ENCODE measurements around the gene CYP39A1.

Gene CYP39A1

GRCh38 chr6:46652603-46653438 is at the start of gene CYP39A1, which contains the start of gene SLC25A27:
Gene CYP39A1, minus strand, starts transcription at chr6:46652818. Its CDS starts 236 bp downstream, at chr6:46652582.
Gene SLC25A27, plus strand, starts transcription at chr6:46652975. Its CDS starts 218 bp downstream, at chr6:46653193.
- peak within 1 kb of the TSS; percentile 82 for H3K4me3 ChIP-seq (ENCODE audit: low read length)
- TF ChIP-seq ZNF274 (IDR thresholded peaks at IDR 0.05; ENCODE audit: low read depth, low read length) = no peak

- TF ChIP-seq ZNF274 (IDR thresholded peaks at IDR 0.05; ENCODE audit: low read depth, low read length) = no peak
- no peak overlapping the region for H3K4me3 ChIP-seq (ENCODE audit: low read length)
Observed at GRCh38 chr6:46699970-46700369, 47.4 kb upstream of the CYP39A1 start.

DNA sequence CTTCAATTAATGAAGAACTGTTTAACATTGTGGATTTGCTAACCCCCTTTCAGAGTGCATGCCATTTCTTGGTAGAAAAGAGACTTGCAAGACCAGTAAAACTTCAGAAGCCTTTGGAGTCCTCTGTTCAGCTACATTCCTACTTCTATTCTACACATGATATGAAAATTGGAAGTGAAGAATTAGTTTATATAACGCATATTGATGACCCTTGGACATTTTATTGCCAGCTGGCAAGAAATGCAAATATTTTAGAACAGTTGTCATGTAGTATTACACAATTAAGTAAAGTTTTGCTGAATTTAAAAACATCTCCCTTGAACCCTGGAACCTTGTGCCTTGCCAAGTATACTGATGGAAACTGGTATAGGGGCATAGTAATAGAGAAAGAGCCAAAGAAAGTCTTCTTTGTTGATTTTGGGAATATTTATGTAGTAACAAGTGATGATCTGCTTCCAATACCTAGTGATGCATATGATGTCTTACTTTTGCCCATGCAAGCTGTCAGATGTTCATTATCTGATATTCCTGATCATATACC is 38.4 kb upstream of the CYP39A1 start:
- H3K4me3 ChIP-seq (ENCODE audit: low read length) = no peak overlapping the region
- TF ChIP-seq ZNF274 (IDR thresholded peaks at IDR 0.05; ENCODE audit: low read depth, low read length) = no peak

GRCh38 chr6:46690141-46690755 is 37.6 kb upstream of the CYP39A1 start:
- H3K4me3 ChIP-seq (ENCODE audit: low read length) = no peak overlapping the region
- no peak for TF ChIP-seq ZNF274 (IDR thresholded peaks at IDR 0.05; ENCODE audit: low read depth, low read length)

- no peak overlapping the region for H3K4me3 ChIP-seq (ENCODE audit: low read length)
- TF ChIP-seq ZNF274 (IDR thresholded peaks at IDR 0.05; ENCODE audit: low read depth, low read length) = no peak
Observed at GRCh38 chr6:46689657-46690056, 37.0 kb upstream of the CYP39A1 start.

GRCh38 chr6:46688966-46689335 is 36.3 kb upstream of the CYP39A1 start:
- TF ChIP-seq ZNF274 (IDR thresholded peaks at IDR 0.05; ENCODE audit: low read depth, low read length) = no peak
- H3K4me3 ChIP-seq (ENCODE audit: low read length) = no peak overlapping the region

GRCh38 chr6:46688117-46688965 is 35.7 kb upstream of the CYP39A1 start:
- no peak for TF ChIP-seq ZNF274 (IDR thresholded peaks at IDR 0.05; ENCODE audit: low read depth, low read length)
- H3K4me3 ChIP-seq (ENCODE audit: low read length) = no peak overlapping the region

DNA sequence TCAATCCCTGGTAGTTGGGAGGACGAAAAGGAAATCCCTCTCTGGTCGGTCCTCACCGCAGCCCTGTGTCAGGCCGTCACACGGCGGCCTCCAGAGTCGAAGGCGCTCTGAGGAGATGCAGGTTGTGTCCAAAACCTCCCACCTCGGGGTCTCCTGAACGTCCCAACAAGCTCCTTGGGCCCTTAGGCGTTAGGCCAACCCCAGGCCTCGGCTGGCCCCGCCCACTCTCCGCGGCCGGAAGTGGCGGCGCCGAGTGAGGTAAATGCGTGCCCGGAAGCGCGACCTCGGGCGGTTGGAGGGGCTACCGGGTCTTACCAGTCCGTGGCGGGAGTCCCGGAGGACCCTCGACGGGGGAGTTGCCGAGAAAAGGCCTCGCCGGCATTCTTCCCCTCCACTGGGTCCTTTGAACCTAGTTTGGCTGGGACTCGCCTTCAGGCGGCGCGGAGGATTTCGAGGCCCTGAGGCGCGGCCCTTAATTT is 35.0 kb upstream of the CYP39A1 start, which contains the start of gene TDRD6:
TSS of gene TDRD6 (plus strand) at position 267 of the 479 bp plus-strand sequence. CDS start 244 bp downstream, outside the sequence.
- TF ChIP-seq ZNF274 (IDR thresholded peaks at IDR 0.05; ENCODE audit: low read depth, low read length) = no peak
- H3K4me3 ChIP-seq (ENCODE audit: low read length) = no peak within 1 kb of the TSS

DNA sequence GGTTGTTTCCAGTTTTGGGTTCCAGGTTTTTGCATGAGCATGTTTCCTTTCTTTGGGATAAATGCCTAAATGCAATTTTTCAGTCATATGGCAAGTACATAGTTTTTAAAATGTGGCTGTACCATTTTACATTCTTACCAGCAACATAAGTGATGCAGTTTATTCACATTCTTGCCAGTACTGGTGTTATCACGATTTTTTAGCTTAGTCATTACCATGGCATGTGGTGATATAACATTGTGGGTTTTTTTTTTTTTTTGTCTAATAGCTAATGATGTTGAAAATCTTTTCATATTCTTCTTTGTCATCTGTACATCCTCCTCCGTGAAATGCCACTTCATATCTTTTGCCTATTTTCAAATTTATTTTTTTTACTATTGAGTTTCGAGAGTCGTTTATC is 32.2 kb upstream of the CYP39A1 start:
- TF ChIP-seq ZNF274 (IDR thresholded peaks at IDR 0.05; ENCODE audit: low read depth, low read length) = no peak
- H3K4me3 ChIP-seq (ENCODE audit: low read length) = no peak overlapping the region

GRCh38 chr6:46677314-46677654 is 24.7 kb upstream of the CYP39A1 start:
- no peak overlapping the region for H3K4me3 ChIP-seq (ENCODE audit: low read length)
- TF ChIP-seq ZNF274 (IDR thresholded peaks at IDR 0.05; ENCODE audit: low read depth, low read length) = no peak

- H3K4me3 ChIP-seq (ENCODE audit: low read length) = no peak overlapping the region
- TF ChIP-seq ZNF274 (IDR thresholded peaks at IDR 0.05; ENCODE audit: low read depth, low read length) = no peak
Observed at GRCh38 chr6:46676604-46677313, 24.1 kb upstream of the CYP39A1 start.

DNA sequence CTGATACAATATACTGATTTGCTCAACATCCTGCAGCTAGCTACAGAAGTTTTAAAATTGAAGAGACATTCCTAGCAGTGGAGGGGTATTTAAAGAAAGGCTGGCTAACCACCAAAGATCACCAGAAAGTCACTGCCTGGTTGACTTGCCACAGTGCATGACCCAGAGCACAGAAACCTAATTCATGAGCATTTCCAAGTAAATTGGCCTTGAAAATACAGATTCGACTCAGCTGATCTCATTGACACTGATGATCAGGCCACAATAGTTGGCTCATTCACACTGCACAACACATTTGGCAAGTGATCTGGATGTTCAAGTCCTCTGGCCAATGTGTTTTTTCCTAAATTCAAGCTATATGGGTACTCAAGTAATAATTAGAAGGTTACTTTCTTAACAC is 21.8 kb upstream of the CYP39A1 start:
- TF ChIP-seq ZNF274 (IDR thresholded peaks at IDR 0.05; ENCODE audit: low read depth, low read length) = no peak
- no peak overlapping the region for H3K4me3 ChIP-seq (ENCODE audit: low read length)

DNA sequence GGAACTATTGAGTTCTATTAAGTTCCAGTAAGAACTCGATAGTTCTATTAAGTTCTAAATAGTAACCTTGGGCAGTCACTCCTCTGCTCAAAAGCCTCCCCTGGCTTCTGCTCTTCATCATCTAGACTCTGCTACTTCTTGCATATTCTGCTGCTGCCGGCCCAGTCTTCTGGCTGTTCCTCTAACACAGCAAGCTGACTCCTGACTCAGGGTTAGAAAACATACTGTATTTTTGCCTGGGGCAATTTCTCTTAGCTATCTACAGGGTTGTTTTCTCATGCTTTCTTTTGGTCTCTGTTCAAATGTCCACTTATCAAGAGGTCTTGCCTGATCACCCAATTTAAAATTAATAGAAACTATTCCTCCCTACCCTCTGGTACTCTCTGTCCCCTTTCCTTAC is 14.8 kb upstream of the CYP39A1 start:
- no peak for TF ChIP-seq ZNF274 (IDR thresholded peaks at IDR 0.05; ENCODE audit: low read depth, low read length)
- no peak overlapping the region for H3K4me3 ChIP-seq (ENCODE audit: low read length)

Data from GM08714 (cell line).